Prostate gland (tissue), 2 donors: ENCODE data around the gene MTARC1. TPM values are rescaled to one million over a fixed set of nuclear protein-coding genes. Genes with fewer than 3 reads are reported as not detected.

Experiments
- DNase-seq: peaks from one replicate; pipeline ENCODE4 v3.0.0-alpha.2; 2019; ENCODE audit warnings: low spot score
- H3K27ac ChIP-seq, 2 donors: fragments of 200-600 bp; sonication (generic); 2 replicates each; pipeline ENCODE4 v1.5.1; 2017 to 2019
- H3K27me3 ChIP-seq: fragments of 200-600 bp; sonication (generic); replicated peaks from 2 replicates; pipeline ENCODE4 v1.5.1; 2019; ENCODE audit not compliant: insufficient read depth
- H3K36me3 ChIP-seq, 2 donors: fragments of 200-600 bp; sonication (generic); 1 replicate in 1 of 2; 2 replicates in 1 of 2; pipeline versions ENCODE4 v1.5.1 to v1.8.1; 2017 to 2019
- H3K4me1 ChIP-seq: fragments of 200-600 bp; sonication (generic); replicated peaks from 2 replicates; pipeline ENCODE4 v1.5.1; 2019
- H3K4me3 ChIP-seq, 2 donors: fragments of 200-600 bp; sonication (generic); 2 replicates each; pipeline ENCODE4 v1.5.1; 2017 to 2019
- H3K9me3 ChIP-seq: fragments of 200-600 bp; sonication (generic); 2 replicates; pipeline ENCODE4 v1.5.1; 2017
- POLR2A ChIP-seq: fragments of 450-650 bp; IDR thresholded peaks from one replicate; pipeline ENCODE4 v1.6.1; 2016; ENCODE audit warnings: antibody characterized with exemption, mild to moderate bottlenecking
- POLR2AphosphoS5 ChIP-seq: sonication (generic); formaldehyde crosslinking; IDR thresholded peaks from one replicate; pipeline ENCODE4 v1.6.1; 2017; ENCODE audit warnings: antibody characterized with exemption
- WGBS: methylation state at CpG from one replicate; pipeline ENCODE4 v1.1.5; 2018; 5-methylcytosine and 5-hydroxymethylcytosine counted together
- intact Hi-C: fragments of 100-400 bp; cut with DNase I; formaldehyde crosslinking; loops from one replicate; pipeline ENCODE4 v1.14.2; 2022
- total RNA-seq, 2 donors: library from RNA; depleted of rRNA; stranded (reverse); fragments of >200 nt; gene quantifications; one replicate each; pipeline ENCODE4 v1.1.0, GENCODE V29; 2016
- TF ChIP-seq, protein P1 (sequence below), 4 experiments: fragments of 200-600 bp in 2 of 4; fragments of 450-650 bp in 2 of 4; sonication (generic) in 2 of 4; IDR thresholded peaks; 1 replicate in 3 of 4; 2 replicates in 1 of 4; pipeline ENCODE4 v1.5.1; 2016 to 2019; ENCODE audit warnings: antibody characterized with exemption in 4 of 4, mild to moderate bottlenecking in 2 of 4, moderate library complexity in 2 of 4

The MTARC1 gene
- total RNA-seq, 2 donors from 2014 or later = 5.7 to 29.7 TPM

DNA sequence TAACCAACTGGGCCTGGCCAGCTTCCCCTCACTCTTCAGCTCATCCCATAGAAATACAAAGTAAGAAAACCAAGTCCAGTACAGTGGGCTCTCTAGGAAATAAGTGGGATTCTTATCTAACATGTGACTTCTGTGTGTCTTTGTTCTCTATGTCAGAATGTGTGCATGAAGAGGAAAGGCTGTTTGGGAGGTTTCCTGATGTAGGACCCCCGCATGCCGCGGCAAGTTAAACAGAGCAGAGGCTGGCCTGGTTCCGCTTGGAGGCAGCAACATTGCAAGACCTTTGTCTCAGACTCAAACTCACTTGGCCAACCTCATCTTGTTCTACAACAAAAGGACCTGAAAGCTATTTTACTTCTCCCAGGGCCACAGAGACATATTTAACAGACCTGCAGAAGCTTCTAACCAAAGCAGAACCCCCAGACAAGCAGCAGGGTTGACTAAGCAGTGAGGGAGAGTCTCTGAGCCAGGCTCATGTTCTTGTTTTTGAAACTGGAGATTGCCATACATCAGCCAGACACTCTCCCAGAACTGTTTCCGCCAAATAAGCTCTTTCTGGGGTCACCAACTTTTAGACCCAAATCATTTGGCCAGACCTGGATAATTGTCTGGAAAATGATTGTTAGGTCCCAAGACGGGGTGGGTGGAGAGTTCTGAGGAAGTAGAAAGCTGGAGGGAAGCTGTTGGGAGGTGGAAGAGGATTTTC is 32.3 kb upstream of the MTARC1 start:
- TF ChIP-seq POLR2AphosphoS5 = no peak
- no peak overlapping the region for H3K27ac ChIP-seq
- H3K9me3 ChIP-seq = no peaks in the 10 kb centered on the region
- WGBS = 91% methylated on average over 6 of the region's 6 CpGs
- no peak overlapping the region for H3K4me3 ChIP-seq
- H3K27me3 ChIP-seq = no peaks in the 10 kb centered on the region
- no peak for DNase-seq
- intact Hi-C loops = no loop called here
- H3K36me3 ChIP-seq = no peaks in the 10 kb centered on the region
- no peaks in the 10 kb centered on the region for H3K4me1 ChIP-seq

DNA sequence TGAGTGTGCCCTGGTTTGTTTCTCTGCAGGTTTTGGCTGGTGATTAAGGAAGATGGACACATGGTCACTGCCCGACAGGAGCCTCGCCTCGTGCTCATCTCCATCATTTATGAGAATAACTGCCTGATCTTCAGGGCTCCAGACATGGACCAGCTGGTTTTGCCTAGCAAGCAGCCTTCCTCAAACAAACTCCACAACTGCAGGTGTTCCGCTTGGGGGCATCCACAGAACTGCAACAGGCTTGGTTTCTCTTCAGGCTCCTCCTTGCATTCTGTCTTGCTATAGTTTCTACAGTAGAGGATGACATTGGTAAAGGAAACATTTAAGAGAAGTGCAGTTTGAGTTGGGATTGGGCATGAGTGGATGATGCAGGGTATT is 31.8 kb upstream of the MTARC1 start:
- Histone ChIP-seq H3K4me3 (no peak overlapping the region), H3K27ac (no peak overlapping the region), H3K4me1 (no peaks in the 10 kb centered on the region), H3K36me3 (no peaks in the 10 kb centered on the region), H3K9me3 (no peaks in the 10 kb centered on the region), H3K27me3 (no peaks in the 10 kb centered on the region)
- TF ChIP-seq, protein P1, sequence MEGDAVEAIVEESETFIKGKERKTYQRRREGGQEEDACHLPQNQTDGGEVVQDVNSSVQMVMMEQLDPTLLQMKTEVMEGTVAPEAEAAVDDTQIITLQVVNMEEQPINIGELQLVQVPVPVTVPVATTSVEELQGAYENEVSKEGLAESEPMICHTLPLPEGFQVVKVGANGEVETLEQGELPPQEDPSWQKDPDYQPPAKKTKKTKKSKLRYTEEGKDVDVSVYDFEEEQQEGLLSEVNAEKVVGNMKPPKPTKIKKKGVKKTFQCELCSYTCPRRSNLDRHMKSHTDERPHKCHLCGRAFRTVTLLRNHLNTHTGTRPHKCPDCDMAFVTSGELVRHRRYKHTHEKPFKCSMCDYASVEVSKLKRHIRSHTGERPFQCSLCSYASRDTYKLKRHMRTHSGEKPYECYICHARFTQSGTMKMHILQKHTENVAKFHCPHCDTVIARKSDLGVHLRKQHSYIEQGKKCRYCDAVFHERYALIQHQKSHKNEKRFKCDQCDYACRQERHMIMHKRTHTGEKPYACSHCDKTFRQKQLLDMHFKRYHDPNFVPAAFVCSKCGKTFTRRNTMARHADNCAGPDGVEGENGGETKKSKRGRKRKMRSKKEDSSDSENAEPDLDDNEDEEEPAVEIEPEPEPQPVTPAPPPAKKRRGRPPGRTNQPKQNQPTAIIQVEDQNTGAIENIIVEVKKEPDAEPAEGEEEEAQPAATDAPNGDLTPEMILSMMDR (IDR thresholded peaks at IDR 0.05) = no peak
- TF ChIP-seq POLR2AphosphoS5 (no peak), POLR2A (no peak)
- intact Hi-C loops = no loop called here
- DNase-seq = no peak
- WGBS = 85% methylated on average over 4 of the region's 4 CpGs

DNA sequence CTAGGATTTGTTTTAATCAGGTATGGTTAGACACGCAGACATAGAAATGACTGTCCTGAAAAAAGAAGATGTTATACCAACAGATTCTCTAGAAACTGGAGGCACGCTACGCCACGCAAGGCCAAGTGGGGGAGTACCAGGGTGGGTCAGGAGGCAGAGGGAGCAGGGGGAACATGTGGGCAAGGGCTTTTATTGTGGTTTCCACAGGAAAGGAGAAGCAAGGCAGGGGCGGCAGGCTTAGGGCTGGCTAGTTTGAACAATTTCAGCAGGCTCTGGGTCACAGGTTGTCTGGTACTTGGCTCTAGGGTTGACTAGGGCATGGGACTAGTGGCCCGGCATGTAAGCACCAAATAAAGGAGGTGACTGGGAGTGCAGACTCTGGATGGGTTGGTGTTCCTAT is 31.4 kb upstream of the MTARC1 start:
- no peak overlapping the region for H3K4me3 ChIP-seq
- intact Hi-C loops = no loop called here
- no peaks in the 10 kb centered on the region for H3K4me1 ChIP-seq
- DNase-seq = no peak
- TF ChIP-seq POLR2A (no peak), POLR2AphosphoS5 (no peak)
- TF ChIP-seq, protein P1 (IDR thresholded peaks at IDR 0.05) = no peak
- no peaks in the 10 kb centered on the region for H3K36me3 ChIP-seq
- H3K9me3 ChIP-seq = no peaks in the 10 kb centered on the region
- H3K27ac ChIP-seq = no peak overlapping the region
- H3K27me3 ChIP-seq = no peaks in the 10 kb centered on the region
- 94% methylated on average over 6 of the region's 6 CpGs for WGBS

GRCh38 chr1:220757441-220757840 is 29.3 kb upstream of the MTARC1 start:
- no peaks in the 10 kb centered on the region for H3K36me3 ChIP-seq
- 96% methylated on average over 3 of the region's 3 CpGs for WGBS
- H3K4me1 ChIP-seq = no peaks in the 10 kb centered on the region
- H3K9me3 ChIP-seq = no peaks in the 10 kb centered on the region
- intact Hi-C loops = no loop called here
- no peak for TF ChIP-seq POLR2A
- no peak for TF ChIP-seq POLR2AphosphoS5
- TF ChIP-seq, protein P1 (IDR thresholded peaks at IDR 0.05) = no peak
- H3K27me3 ChIP-seq = no peaks in the 10 kb centered on the region
- DNase-seq = no peak
- no peak overlapping the region for H3K27ac ChIP-seq
- no peak overlapping the region for H3K4me3 ChIP-seq

DNA sequence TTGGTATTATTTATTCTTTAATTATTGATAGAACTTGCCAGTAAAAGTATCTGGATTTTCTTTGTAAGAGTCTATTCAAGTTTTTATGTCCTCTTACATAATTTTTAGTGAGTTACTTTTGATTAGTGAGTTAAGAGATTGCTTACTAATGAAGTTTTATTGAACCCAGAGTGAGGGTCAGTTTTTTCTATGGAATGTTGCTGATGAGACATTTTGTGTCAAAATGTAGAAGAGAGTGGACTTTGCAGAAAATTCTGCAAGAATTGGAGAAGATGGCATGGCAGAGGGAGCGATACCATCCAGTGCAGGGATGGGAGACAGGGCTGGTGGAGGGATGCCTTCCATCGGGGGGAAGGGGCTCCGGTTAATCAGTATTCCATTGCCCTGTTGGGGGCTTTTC is 27.6 kb upstream of the MTARC1 start:
- no peaks in the 10 kb centered on the region for H3K27me3 ChIP-seq
- no peak for TF ChIP-seq POLR2A
- TF ChIP-seq POLR2AphosphoS5 = no peak
- TF ChIP-seq, protein P1 (IDR thresholded peaks at IDR 0.05) = no peak
- DNase-seq = no peak
- intact Hi-C loops = no loop called here
- no peaks in the 10 kb centered on the region for H3K4me1 ChIP-seq
- no peaks in the 10 kb centered on the region for H3K9me3 ChIP-seq
- H3K36me3 ChIP-seq = no peaks in the 10 kb centered on the region
- H3K27ac ChIP-seq = no peak overlapping the region
- no peak overlapping the region for H3K4me3 ChIP-seq
- WGBS = 92% methylated on average over 3 of the region's 3 CpGs
